ENCODE data around the gene RBM33. TPM values are rescaled to one million over a fixed set of nuclear protein-coding genes. Genes with fewer than 3 reads are reported as not detected.

RBM33 gene
- total RNA-seq, 2 experiments from 2014 or later, result 69.8 to 74.6 TPM

GRCh38 chr7:155804897-155805825 is 160.7 kb downstream of the RBM33 start:
- Mint-ChIP-seq H3K4me1 (peaks cover 15% of the 10 kb centered on the region), H3K27me3 (peaks cover 73% of the 10 kb centered on the region), H3K36me3 (no peaks in the 10 kb centered on the region), H3K27ac (no peak overlapping the region), H3K9me3 (no peaks in the 10 kb centered on the region), H3K4me3 (peak overlapping the region; percentile 19)
- peak; percentile 72 for DNase-seq

- H3K36me3 Mint-ChIP-seq, result no peaks in the 10 kb centered on the region
- H3K27ac Mint-ChIP-seq, result no peak overlapping the region
- H3K4me1 Mint-ChIP-seq, result peaks cover 15% of the 10 kb centered on the region
- no peaks in the 10 kb centered on the region for H3K9me3 Mint-ChIP-seq
- DNase-seq, result no peak
- H3K4me3 Mint-ChIP-seq, result no peak overlapping the region
- peaks cover 73% of the 10 kb centered on the region for H3K27me3 Mint-ChIP-seq
These were observed 161.3 kb downstream of the RBM33 start for GRCh38 chr7:155805826-155806095.

- Mint-ChIP-seq H3K27me3 (peaks cover 73% of the 10 kb centered on the region), H3K9me3 (no peaks in the 10 kb centered on the region), H3K4me3 (no peak overlapping the region), H3K36me3 (no peaks in the 10 kb centered on the region), H3K27ac (no peak overlapping the region), H3K4me1 (peaks cover 15% of the 10 kb centered on the region)
- no peak for DNase-seq
These were observed 161.8 kb downstream of the RBM33 start for GRCh38 chr7:155806096-155806871.

- no peaks in the 10 kb centered on the region for H3K9me3 Mint-ChIP-seq
- DNase-seq, result no peak
- no peaks in the 10 kb centered on the region for H3K36me3 Mint-ChIP-seq
- H3K4me1 Mint-ChIP-seq, result peaks cover 21% of the 10 kb centered on the region
- no peak overlapping the region for H3K4me3 Mint-ChIP-seq
- no peak overlapping the region for H3K27ac Mint-ChIP-seq
- H3K27me3 Mint-ChIP-seq, result peaks cover 77% of the 10 kb centered on the region
These were observed 162.7 kb downstream of the RBM33 start for GRCh38 chr7:155807065-155807671.

- DNase-seq, result no peak
- no peaks in the 10 kb centered on the region for H3K9me3 Mint-ChIP-seq
- no peaks in the 10 kb centered on the region for H3K36me3 Mint-ChIP-seq
- no peak overlapping the region for H3K4me3 Mint-ChIP-seq
- H3K4me1 Mint-ChIP-seq, result peaks cover 21% of the 10 kb centered on the region
- no peak overlapping the region for H3K27ac Mint-ChIP-seq
- H3K27me3 Mint-ChIP-seq, result peaks cover 80% of the 10 kb centered on the region
These were observed 163.5 kb downstream of the RBM33 start for GRCh38 chr7:155807789-155808548.

GRCh38 chr7:155808549-155809331 is 164.3 kb downstream of the RBM33 start:
- DNase-seq, result peak; percentile 26
- no peaks in the 10 kb centered on the region for H3K9me3 Mint-ChIP-seq
- no peak overlapping the region for H3K4me3 Mint-ChIP-seq
- no peak overlapping the region for H3K27ac Mint-ChIP-seq
- peaks cover 19% of the 10 kb centered on the region for H3K4me1 Mint-ChIP-seq
- H3K36me3 Mint-ChIP-seq, result no peaks in the 10 kb centered on the region
- H3K27me3 Mint-ChIP-seq, result peaks cover 82% of the 10 kb centered on the region

- DNase-seq, result no peak
- peaks cover 19% of the 10 kb centered on the region for H3K4me1 Mint-ChIP-seq
- H3K4me3 Mint-ChIP-seq, result no peak overlapping the region
- H3K9me3 Mint-ChIP-seq, result no peaks in the 10 kb centered on the region
- peaks cover 84% of the 10 kb centered on the region for H3K27me3 Mint-ChIP-seq
- no peaks in the 10 kb centered on the region for H3K36me3 Mint-ChIP-seq
- H3K27ac Mint-ChIP-seq, result no peak overlapping the region
These were observed 165.0 kb downstream of the RBM33 start for GRCh38 chr7:155809332-155809946.

GRCh38 chr7:155809947-155810769 is 165.7 kb downstream of the RBM33 start:
- H3K4me3 Mint-ChIP-seq, result no peak overlapping the region
- no peaks in the 10 kb centered on the region for H3K36me3 Mint-ChIP-seq
- no peak for DNase-seq
- no peak overlapping the region for H3K27ac Mint-ChIP-seq
- peaks cover 19% of the 10 kb centered on the region for H3K4me1 Mint-ChIP-seq
- peaks cover 86% of the 10 kb centered on the region for H3K27me3 Mint-ChIP-seq
- no peaks in the 10 kb centered on the region for H3K9me3 Mint-ChIP-seq

- no peaks in the 10 kb centered on the region for H3K36me3 Mint-ChIP-seq
- no peak overlapping the region for H3K4me3 Mint-ChIP-seq
- no peaks in the 10 kb centered on the region for H3K9me3 Mint-ChIP-seq
- peaks cover 23% of the 10 kb centered on the region for H3K4me1 Mint-ChIP-seq
- peaks cover 87% of the 10 kb centered on the region for H3K27me3 Mint-ChIP-seq
- no peak overlapping the region for H3K27ac Mint-ChIP-seq
- no peak for DNase-seq
These were observed 166.5 kb downstream of the RBM33 start for GRCh38 chr7:155810770-155811559.

GRCh38 chr7:155811560-155811894 is 167.1 kb downstream of the RBM33 start:
- H3K27ac Mint-ChIP-seq, result no peak overlapping the region
- H3K4me3 Mint-ChIP-seq, result peak overlapping the region; percentile 9
- H3K27me3 Mint-ChIP-seq, result peaks cover 81% of the 10 kb centered on the region
- DNase-seq, result no peak
- no peaks in the 10 kb centered on the region for H3K36me3 Mint-ChIP-seq
- H3K4me1 Mint-ChIP-seq, result peaks cover 19% of the 10 kb centered on the region
- no peaks in the 10 kb centered on the region for H3K9me3 Mint-ChIP-seq

- Mint-ChIP-seq H3K4me3 (peak within 1 kb of the TSS; percentile 35), H3K27ac (no peak within 1 kb of the TSS), H3K4me1 (peaks cover 18% of the 10 kb centered on the region), H3K27me3 (peaks cover 75% of the 10 kb centered on the region), H3K9me3 (no peaks in the 10 kb centered on the region), H3K36me3 (no peaks in the 10 kb centered on the region)
- no peak for DNase-seq
These were observed 167.7 kb downstream of the RBM33 start, which contains the start of gene SHH for GRCh38 chr7:155811895-155812761. Gene SHH (minus strand): TSS chr7:155812463. CDS start chr7:155812122, 341 bp downstream.

- DNase-seq, result no peak
- Mint-ChIP-seq H3K4me3 (no peak overlapping the region), H3K4me1 (peaks cover 15% of the 10 kb centered on the region), H3K36me3 (no peaks in the 10 kb centered on the region), H3K9me3 (no peaks in the 10 kb centered on the region), H3K27ac (no peak overlapping the region), H3K27me3 (peaks cover 65% of the 10 kb centered on the region)
These were observed 168.7 kb downstream of the RBM33 start for GRCh38 chr7:155813125-155813524.
